CD14-positive monocyte (primary cell): ENCODE data around the gene LRSAM1. TPM values are rescaled to one million over a fixed set of nuclear protein-coding genes. Genes with fewer than 3 reads are reported as not detected.
A peak's percentile ranks its signal among the peaks of the same experiment; 100 is the strongest.

ENCODE experiments used
- DNase-seq, 3 donors: peaks; one replicate each; pipeline ENCODE4 v3.0.0-alpha.2; 2011 to 2022
- H2AFZ ChIP-seq: 2 replicates; pipeline ENCODE4 v1.6.0; 2012; ENCODE audit warnings: mild to moderate bottlenecking, low read depth, low read length, inconsistent platforms; ENCODE audit not compliant: insufficient read depth, poor library complexity, severe bottlenecking
- H3K27ac ChIP-seq, 2 donors: 1 replicate in 1 of 2; 2 replicates in 1 of 2; pipeline ENCODE4 v1.5.1; 2012 to 2013; ENCODE audit warnings: low read length in 2 of 2, control low read depth in 1 of 2, inconsistent platforms in 1 of 2, low read depth in 1 of 2, mild to moderate bottlenecking in 1 of 2
- H3K27me3 ChIP-seq, 2 donors: one replicate each; pipeline versions ENCODE4 v1.6.0 to v1.6.1; 2011 to 2013; ENCODE audit warnings: low read length in 2 of 2; ENCODE audit not compliant: control insufficient read depth in 2 of 2, insufficient read depth in 2 of 2
- H3K36me3 ChIP-seq, 2 donors: replicated peaks in 1 of 2; 1 replicate in 1 of 2; 2 replicates in 1 of 2; pipeline versions ENCODE4 v1.5.1 to v1.6.1; 2012 to 2013; ENCODE audit warnings: low read length in 2 of 2, control low read depth in 1 of 2, inconsistent platforms in 1 of 2, mild to moderate bottlenecking in 1 of 2; ENCODE audit not compliant: insufficient read depth in 2 of 2, control insufficient read depth in 1 of 2
- H3K4me1 ChIP-seq, 2 donors: 1 replicate in 1 of 2; 2 replicates in 1 of 2; pipeline versions ENCODE4 v1.5.1 to v1.6.1; 2012 to 2013; ENCODE audit warnings: low read length in 2 of 2, control low read depth in 1 of 2, inconsistent platforms in 1 of 2, mild to moderate bottlenecking in 1 of 2, moderate library complexity in 1 of 2; ENCODE audit not compliant: insufficient read depth in 2 of 2, control insufficient read depth in 1 of 2
- H3K4me2 ChIP-seq: replicated peaks from 2 replicates; pipeline ENCODE3; 2012; ENCODE audit warnings: low read length, moderate library complexity, mild to moderate bottlenecking; ENCODE audit not compliant: poor library complexity, severe bottlenecking; ENCODE audit errors: extremely low read depth
- H3K4me3 ChIP-seq, 3 experiments: fragments of 200-600 bp in 1 of 3; sonication (generic) in 1 of 3; replicated peaks in 1 of 3; 1 replicate in 2 of 3; 2 replicates in 1 of 3; pipeline ENCODE4 v1.5.1; 2011 to 2013; ENCODE audit warnings: low read length in 3 of 3, mild to moderate bottlenecking in 3 of 3, control low read depth in 2 of 3, low read depth in 2 of 3, inconsistent platforms in 1 of 3, moderate library complexity in 1 of 3
- H3K79me2 ChIP-seq: 2 replicates; pipeline ENCODE4 v1.6.0; 2012; ENCODE audit warnings: mild to moderate bottlenecking, control low read depth, inconsistent platforms, low read length, moderate library complexity; ENCODE audit not compliant: insufficient read depth
- H3K9ac ChIP-seq: 2 replicates; pipeline ENCODE4 v1.6.0; 2017; ENCODE audit warnings: low read length, mild to moderate bottlenecking; ENCODE audit not compliant: insufficient read depth, poor library complexity, severe bottlenecking
- H3K9me3 ChIP-seq, 2 donors: replicated peaks in 1 of 2; 1 replicate in 1 of 2; 2 replicates in 1 of 2; pipeline versions ENCODE4 v1.5.1 to v1.6.1; 2012 to 2013; ENCODE audit warnings: low read length in 2 of 2, control low read depth in 1 of 2; ENCODE audit not compliant: control insufficient read depth in 1 of 2, insufficient read depth in 1 of 2
- H4K20me1 ChIP-seq: 2 replicates; pipeline ENCODE4 v1.6.0; 2012; ENCODE audit warnings: mild to moderate bottlenecking, low read length, control low read depth, moderate library complexity; ENCODE audit not compliant: insufficient read depth
- H3K27ac Mint-ChIP-seq, 7 donors: one replicate each; pipeline ENCODE4 v1.8.0; 2020; ENCODE audit warnings: mild to moderate bottlenecking in 7 of 7, mixed read lengths in 7 of 7, moderate library complexity in 6 of 7, inconsistent platforms in 2 of 7
- H3K27me3 Mint-ChIP-seq, 3 donors: one replicate each; pipeline ENCODE4 v1.8.0; 2021 to 2022; ENCODE audit warnings: low read depth in 3 of 3, mild to moderate bottlenecking in 3 of 3, mixed read lengths in 3 of 3, moderate library complexity in 3 of 3, inconsistent platforms in 1 of 3
- H3K36me3 Mint-ChIP-seq, 2 donors: one replicate each; pipeline ENCODE4 v1.8.0; 2020; ENCODE audit warnings: mixed read lengths in 2 of 2, inconsistent platforms in 1 of 2, mild to moderate bottlenecking in 1 of 2
- H3K4me1 Mint-ChIP-seq: one replicate; pipeline ENCODE4 v1.8.0; 2020; ENCODE audit warnings: mild to moderate bottlenecking, mixed read lengths
- H3K4me3 Mint-ChIP-seq, 2 donors: one replicate each; pipeline ENCODE4 v1.8.0; 2020; ENCODE audit warnings: mild to moderate bottlenecking in 2 of 2, mixed read lengths in 2 of 2, moderate library complexity in 1 of 2
- H3K9me3 Mint-ChIP-seq, 7 donors: one replicate each; pipeline ENCODE4 v1.8.0; 2020 to 2022; ENCODE audit warnings: mixed read lengths in 7 of 7, mild to moderate bottlenecking in 6 of 7, moderate library complexity in 6 of 7, inconsistent platforms in 2 of 7
- WGBS: methylation state at CpG from one replicate; pipeline ENCODE4 v1.1.5; 2013; ENCODE audit warnings: missing lambda C conversion rate; ENCODE audit not compliant: insufficient coverage; 5-methylcytosine and 5-hydroxymethylcytosine counted together
- intact Hi-C, 2 donors: fragments of 100-400 bp; cut with micrococcal nuclease; formaldehyde crosslinking; loops; one replicate each; pipeline versions ENCODE4 v1.15.0 to v1.15.1; 2023
- polyA plus RNA-seq, 3 donors: library from polyadenylated mRNA; depleted of rRNA in 1 of 3; unstranded in 2 of 3; stranded (reverse) in 1 of 3; fragments of 300-500 nt in 2 of 3; fragments of >200 nt in 1 of 3; fragmentation: Illumina TruSeq in 2 of 3; gene quantifications; 1 replicate in 2 of 3; 2 replicates in 1 of 3; pipeline ENCODE4 v1.2.3, GENCODE V29; 2012 to 2021
- TF ChIP-seq, protein P1 (sequence below): fragments of 200-600 bp; IDR thresholded peaks from one replicate; pipeline ENCODE4 v1.8.0; 2022; ENCODE audit warnings: antibody characterized with exemption, mild to moderate bottlenecking

LRSAM1 gene
- polyA plus RNA-seq, 3 donors, result 6.0 to 19.8 (median 8.2) TPM

GRCh38 chr9:127516835-127517607 lies 65.7 kb downstream of the LRSAM1 start:
- Mint-ChIP-seq H3K36me3 (peaks cover 74 to 91% of the 10 kb centered on the region in 2 donors), H3K27me3 (peaks cover 0 to 11% (median 3%) of the 10 kb centered on the region in 3 donors), H3K27ac (peak overlapping the region; percentile 60 to 96 (median 83)), H3K4me1 (peaks cover 33% of the 10 kb centered on the region), H3K9me3 (no peaks in the 10 kb centered on the region), H3K4me3 (no peak overlapping the region)
- Histone ChIP-seq H3K4me3 (no peak overlapping the region), H3K27ac (no peak overlapping the region), H3K4me1 (peaks cover 36 to 37% of the 10 kb centered on the region in 2 donors), H2AFZ (no peak overlapping the region), H3K79me2 (peaks cover 5% of the 10 kb centered on the region), H3K27me3 (no peaks in the 10 kb centered on the region), H3K4me2 (no peak overlapping the region), H4K20me1 (peaks cover 30% of the 10 kb centered on the region), H3K9ac (no peak overlapping the region), H3K9me3 (no peaks in the 10 kb centered on the region), H3K36me3 (peaks cover 62 to 77% of the 10 kb centered on the region in 2 donors)
- 97% methylated on average over 26 of the region's 26 CpGs for WGBS
- TF ChIP-seq, protein P1, sequence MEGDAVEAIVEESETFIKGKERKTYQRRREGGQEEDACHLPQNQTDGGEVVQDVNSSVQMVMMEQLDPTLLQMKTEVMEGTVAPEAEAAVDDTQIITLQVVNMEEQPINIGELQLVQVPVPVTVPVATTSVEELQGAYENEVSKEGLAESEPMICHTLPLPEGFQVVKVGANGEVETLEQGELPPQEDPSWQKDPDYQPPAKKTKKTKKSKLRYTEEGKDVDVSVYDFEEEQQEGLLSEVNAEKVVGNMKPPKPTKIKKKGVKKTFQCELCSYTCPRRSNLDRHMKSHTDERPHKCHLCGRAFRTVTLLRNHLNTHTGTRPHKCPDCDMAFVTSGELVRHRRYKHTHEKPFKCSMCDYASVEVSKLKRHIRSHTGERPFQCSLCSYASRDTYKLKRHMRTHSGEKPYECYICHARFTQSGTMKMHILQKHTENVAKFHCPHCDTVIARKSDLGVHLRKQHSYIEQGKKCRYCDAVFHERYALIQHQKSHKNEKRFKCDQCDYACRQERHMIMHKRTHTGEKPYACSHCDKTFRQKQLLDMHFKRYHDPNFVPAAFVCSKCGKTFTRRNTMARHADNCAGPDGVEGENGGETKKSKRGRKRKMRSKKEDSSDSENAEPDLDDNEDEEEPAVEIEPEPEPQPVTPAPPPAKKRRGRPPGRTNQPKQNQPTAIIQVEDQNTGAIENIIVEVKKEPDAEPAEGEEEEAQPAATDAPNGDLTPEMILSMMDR, result no peak
- intact Hi-C loops, result loop anchor here in 1 of 2 donors (5.0 kb wide), 1 partner anchor 270 kb away; the partner anchor contains the start of gene CDK9
- peak in 1 of 3 donors; percentile 5 for DNase-seq

GRCh38 chr9:127517620-127518019 lies 66.3 kb downstream of the LRSAM1 start:
- peaks cover 35% of the 10 kb centered on the region for H3K4me1 Mint-ChIP-seq
- WGBS, result 98% methylated on average over 8 of the region's 11 CpGs
- Histone ChIP-seq H3K27me3 (no peaks in the 10 kb centered on the region), H3K4me2 (no peak overlapping the region), H3K79me2 (peaks cover 5% of the 10 kb centered on the region), H3K9ac (no peak overlapping the region), H3K9me3 (no peaks in the 10 kb centered on the region), H3K36me3 (peaks cover 64 to 77% of the 10 kb centered on the region in 2 donors), H4K20me1 (peaks cover 25% of the 10 kb centered on the region), H2AFZ (no peak overlapping the region), H3K4me3 (no peak overlapping the region), H3K27ac (peak overlapping the region in 1 of 2 donors; percentile 87), H3K4me1 (peaks cover 37 to 39% of the 10 kb centered on the region in 2 donors)
- peaks cover 74 to 91% of the 10 kb centered on the region in 2 donors for H3K36me3 Mint-ChIP-seq
- peaks cover 2 to 8% (median 3%) of the 10 kb centered on the region in 3 donors for H3K27me3 Mint-ChIP-seq
- H3K4me3 Mint-ChIP-seq, result no peak overlapping the region
- TF ChIP-seq, protein P1, result no peak
- no peak for DNase-seq
- peak overlapping the region; percentile 45 to 96 (median 92) for H3K27ac Mint-ChIP-seq
- intact Hi-C loops, result loop anchor here in 1 of 2 donors (5.0 kb wide), 1 partner anchor 270 kb away; the partner anchor contains the start of gene CDK9
- peaks cover 0 to under 1% (median 0%) of the 10 kb centered on the region in 7 donors for H3K9me3 Mint-ChIP-seq
